Measurements from ENCODE around the gene RPUSD2.

GRCh38 chr15:40603935-40604334 is 34.8 kb downstream of the RPUSD2 start:
- TF ChIP-seq POLR2AphosphoS5 (IDR thresholded peaks at IDR 0.05; ENCODE audit: borderline replicate concordance, low read depth, low read length) (no peak), EZH2 (IDR thresholded peaks at IDR 0.05) (no peak)

Data from SK-N-MC (cell line).